Measurements from ENCODE around the gene KLHL12. TPM values are rescaled to one million over a fixed set of nuclear protein-coding genes. Genes with fewer than 3 reads are reported as not detected.

KLHL12 gene
- total and polyA plus RNA-seq, 2 of the 8 experiments (the other 6 are each of a cell fraction or from before 2014, with no cell fraction given), result 27.2 to 33.3 TPM

GRCh38 chr1:202968351-202968750, 41.3 kb upstream of the KLHL12 start:
- Histone ChIP-seq H3K4me2 (ENCODE audit: insufficient read depth in 1 of 2, low read depth in 2 of 2, low read length in 2 of 2) (peak overlapping the region; percentile 88 to 97), H3K27ac (ENCODE audit: low read depth, low read length) (no peak overlapping the region), H2BK5ac (ENCODE audit: low read depth, low read length) (no peak overlapping the region), H2BK20ac (ENCODE audit: low read length) (no peak overlapping the region), H3K27me3 (replicated peaks in 1 of 4; ENCODE audit: control insufficient read depth in 3 of 4, extremely low read depth in 1 of 4, insufficient read depth in 3 of 4, low read length in 3 of 4) (no peaks in the 10 kb centered on the region; a peak in 2 of 7 replicates), H3K9ac (replicated peaks in 1 of 4; ENCODE audit: extremely low read depth in 1 of 4, low read depth in 3 of 4, low read length in 3 of 4) (no peak overlapping the region), H4K5ac (ENCODE audit: insufficient read length, low read depth, low read length) (no peak overlapping the region), H4K91ac (replicated peaks; ENCODE audit: insufficient read length, low read length) (no peak overlapping the region), H3K9me3 (ENCODE audit: insufficient read depth in 2 of 2, low read depth in 1 of 2, low read length in 1 of 2) (no peaks in the 10 kb centered on the region), H3K79me2 (ENCODE audit: control insufficient read depth in 1 of 2, insufficient read depth in 2 of 2, low read length in 2 of 2) (no peaks in the 10 kb centered on the region), H3K14ac (ENCODE audit: insufficient read length) (no peak overlapping the region), H3K23ac (ENCODE audit: insufficient read length) (no peak overlapping the region), H3K18ac (ENCODE audit: extremely low read depth, low read length) (no peak overlapping the region), H2BK120ac (replicated peaks; ENCODE audit: low read depth, low read length) (no peak overlapping the region), H2AFZ (ENCODE audit: low read length) (no peak overlapping the region), H3K36me3 (ENCODE audit: control insufficient read depth in 2 of 4, insufficient read depth in 4 of 4, low read length in 3 of 4) (0 out of 8 replicates have a peak, but pooled peaks cover 0 to 2% (median 0%) of the 10 kb centered on the region in 4 experiments), H4K8ac (ENCODE audit: extremely low read depth, insufficient read depth, low read length) (no peak overlapping the region), H2AK5ac (ENCODE audit: low read depth, low read length) (no peak overlapping the region), H3K4ac (replicated peaks; ENCODE audit: insufficient read length, low read depth, low read length) (no peak overlapping the region), H2BK15ac (ENCODE audit: low read length) (no peak overlapping the region), H3K56ac (replicated peaks; ENCODE audit: insufficient read length, low read depth, low read length) (no peak overlapping the region), H3K79me1 (ENCODE audit: low read depth, low read length) (no peaks in the 10 kb centered on the region), H4K20me1 (replicated peaks in 1 of 2; ENCODE audit: control insufficient read depth in 1 of 2, insufficient read depth in 2 of 2, low read length in 2 of 2) (peaks cover 0 to 2% of the 10 kb centered on the region in 2 experiments), H3K4me1 (replicated peaks in 1 of 4; ENCODE audit: control insufficient read depth in 3 of 4, insufficient read depth in 4 of 4, low read length in 3 of 4) (peaks cover 4 to 6% (median 5%) of the 10 kb centered on the region in 4 experiments; a peak in 6 of 7 replicates), H3K23me2 (ENCODE audit: low read depth, low read length) (peaks cover 10% of the 10 kb centered on the region), H2BK12ac (ENCODE audit: low read depth, low read length) (no peak overlapping the region), H3K4me3 (ENCODE audit: extremely low read depth in 1 of 4, insufficient read depth in 2 of 4, low read depth in 3 of 4, low read length in 4 of 4) (peak overlapping the region in 2 of 4 experiments; percentile 67 to 75; a peak in 3 of 8 replicates)
- WGBS, 2 experiments (ENCODE audit: extremely low coverage in 1 of 2, insufficient coverage in 1 of 2, insufficient read length in 1 of 2, insufficient replicate concordance in 2 of 2, low coverage in 1 of 2, low lambda C conversion rate in 2 of 2, missing lambda C conversion rate in 1 of 2), result 89% methylated on average over 3 of the region's 3 CpGs; no CpG with 5 or more reads in 1 of the 2 experiments
- ChIA-PET CTCF (ENCODE audit: partially characterized antibody) (interaction anchor here (0.7 to 1.7 kb wide), 14 partner anchors 9 to 235 kb away, joined by 3 to 11 read pairs (median 4); no protein-coding TSS in a partner anchor), POLR2A (ENCODE audit: partially characterized antibody) (interaction anchor here (0.9 to 2.0 kb wide), 6 partner anchors 14 to 72 kb away, joined by 3 to 7 read pairs (median 3); no protein-coding TSS in a partner anchor)
- no peak for FAIRE-seq
- DNase-seq (ENCODE audit: low read depth in 1 of 2, low spot score in 2 of 2), result no peak
- TF ChIP-seq KDM5A (IDR thresholded peaks at IDR 0.05; ENCODE audit: low read length), result no peak
- no peak for TF ChIP-seq SP4 (IDR thresholded peaks at IDR 0.05; ENCODE audit: low read length)
- no peak for TF ChIP-seq KDM4A (IDR thresholded peaks at IDR 0.05; ENCODE audit: low read depth, low read length, severe bottlenecking)
- TF ChIP-seq NRF1 (IDR thresholded peaks at IDR 0.05; ENCODE audit: low read depth, low read length), result no peak
- no peak for TF ChIP-seq CBX8 (IDR thresholded peaks at IDR 0.05; ENCODE audit: borderline replicate concordance, low read depth, low read length)
- no peak for TF ChIP-seq ATF2 (IDR thresholded peaks at IDR 0.05; ENCODE audit: low read length)
- no peak for TF ChIP-seq EP300 (IDR thresholded peaks at IDR 0.05; ENCODE audit: borderline replicate concordance in 1 of 2, low read depth in 2 of 2, low read length in 2 of 2)
- TF ChIP-seq KDM1A (IDR thresholded peaks at IDR 0.05; ENCODE audit: borderline replicate concordance, low read length), result no peak
- TF ChIP-seq CREB1 (IDR thresholded peaks at IDR 0.05), result no peak
- no peak for TF ChIP-seq BRCA1 (IDR thresholded peaks at IDR 0.05; ENCODE audit: low read depth, low read length)
